IMR-90 (cell line): ENCODE data around the gene CYP2C18. TPM values are rescaled to one million over a fixed set of nuclear protein-coding genes. Genes with fewer than 3 reads are reported as not detected.

ENCODE experiments used
- ATAC-seq: fragments of 200-7000 bp; cut with Tn5 transposase; 2 replicates; pipeline ENCODE4 v1.9.1; 2020; ENCODE audit warnings: low read depth, mild to moderate bottlenecking, moderate library complexity
- BruUV-seq: library from RNA; stranded (reverse); fragments of 400-500 nt; replicated peaks from 2 replicates; lab custom pipeline; 2021; lab: Mats Ljungman, UMichigan
- CTCF ChIA-PET: fragments of 300-600 bp; formaldehyde crosslinking; extraction: SDS; loops from one replicate; lab custom pipeline; 2021; ENCODE audit warnings: antibody characterized with exemption; lab: Yijun Ruan, JAX
- POLR2A ChIA-PET: fragments of 300-600 bp; sonication (Branson Sonifier 250); formaldehyde crosslinking; loops from one replicate; lab custom pipeline; 2022; ENCODE audit warnings: antibody characterized with exemption; ENCODE audit not compliant: unreplicated experiment; lab: Charles Lee
- DNase-seq: peaks from one replicate; pipeline ENCODE4 v3.0.0; 2013
- H2AFZ ChIP-seq: replicated peaks from 2 replicates; pipeline ENCODE3; 2013; ENCODE audit warnings: low read length, mild to moderate bottlenecking; ENCODE audit not compliant: poor library complexity
- H2AK5ac ChIP-seq: 2 replicates; pipeline ENCODE4 v1.6.1; 2013; ENCODE audit warnings: low read depth, low read length, inconsistent platforms
- H2AK9ac ChIP-seq: replicated peaks from 2 replicates; pipeline ENCODE3; 2013; ENCODE audit warnings: mild to moderate bottlenecking, low read depth, low read length, moderate library complexity; ENCODE audit not compliant: poor library complexity
- H2BK120ac ChIP-seq: 2 replicates; pipeline ENCODE4 v1.6.1; 2013; ENCODE audit warnings: low read depth, low read length, inconsistent platforms
- H2BK15ac ChIP-seq: 3 replicates; pipeline ENCODE4 v1.6.1; 2013; ENCODE audit warnings: low read depth, low read length, inconsistent platforms
- H2BK20ac ChIP-seq: 2 replicates; pipeline ENCODE4 v1.6.1; 2013; ENCODE audit warnings: low read depth, mild to moderate bottlenecking, inconsistent platforms, low read length, moderate library complexity
- H2BK5ac ChIP-seq: 2 replicates; pipeline ENCODE4 v1.6.1; 2013; ENCODE audit warnings: mild to moderate bottlenecking, low read depth, low read length, inconsistent platforms; ENCODE audit not compliant: poor library complexity, severe bottlenecking
- H3K14ac ChIP-seq: replicated peaks from 2 replicates; pipeline ENCODE4 v1.6.1; 2013; ENCODE audit warnings: low read depth, low read length, inconsistent platforms
- H3K18ac ChIP-seq: 2 replicates; pipeline ENCODE4 v1.6.1; 2013; ENCODE audit warnings: low read depth, low read length, control low read depth
- H3K23ac ChIP-seq: 2 replicates; pipeline ENCODE4 v1.6.1; 2013; ENCODE audit warnings: low read depth, low read length, inconsistent platforms
- H3K27ac ChIP-seq: 2 replicates; pipeline ENCODE4 v1.5.1; 2013; ENCODE audit warnings: mild to moderate bottlenecking, control low read depth, low read length; ENCODE audit not compliant: insufficient read depth
- H3K27me3 ChIP-seq: 2 replicates; pipeline ENCODE4 v1.6.1; 2013; ENCODE audit warnings: low read length; ENCODE audit not compliant: control insufficient read depth, insufficient read depth
- H3K36me3 ChIP-seq: 2 replicates; pipeline ENCODE4 v1.6.1; 2013; ENCODE audit warnings: low read length, mixed read lengths; ENCODE audit not compliant: control insufficient read depth, insufficient read depth
- H3K4ac ChIP-seq: 2 replicates; pipeline ENCODE4 v1.6.1; 2013; ENCODE audit warnings: low read depth, low read length, inconsistent platforms
- H3K4me1 ChIP-seq: 2 replicates; pipeline ENCODE4 v1.6.1; 2013; ENCODE audit warnings: low read length, mixed read lengths; ENCODE audit not compliant: control insufficient read depth, insufficient read depth
- H3K4me2 ChIP-seq: 2 replicates; pipeline ENCODE4 v1.6.1; 2013; ENCODE audit warnings: low read depth, mild to moderate bottlenecking, control low read depth, low read length, moderate library complexity
- H3K4me3 ChIP-seq: 2 replicates; pipeline ENCODE4 v1.5.1; 2013; ENCODE audit warnings: low read depth, mild to moderate bottlenecking, control low read depth, low read length, moderate library complexity; ENCODE audit not compliant: insufficient read depth
- H3K56ac ChIP-seq: 2 replicates; pipeline ENCODE4 v1.6.1; 2013; ENCODE audit warnings: low read length, inconsistent platforms; ENCODE audit not compliant: insufficient read depth; ENCODE audit errors: extremely low read depth
- H3K79me1 ChIP-seq, 2 experiments: 2 replicates each; pipeline ENCODE4 v1.6.1; 2013; ENCODE audit warnings: low read length in 2 of 2, inconsistent platforms in 1 of 2, low read depth in 1 of 2
- H3K9ac ChIP-seq: 2 replicates; pipeline ENCODE4 v1.6.1; 2013; ENCODE audit warnings: low read depth, low read length, control low read depth
- H3K9me1 ChIP-seq: 2 replicates; pipeline ENCODE4 v1.6.1; 2013; ENCODE audit warnings: low read length, inconsistent platforms; ENCODE audit not compliant: insufficient read depth
- H3K9me3 ChIP-seq: 2 replicates; pipeline ENCODE4 v1.6.1; 2013; ENCODE audit warnings: low read length; ENCODE audit not compliant: control insufficient read depth, insufficient read depth
- H4K20me1 ChIP-seq: 2 replicates; pipeline ENCODE4 v1.6.1; 2013; ENCODE audit warnings: low read length, inconsistent platforms; ENCODE audit not compliant: insufficient read depth
- H4K5ac ChIP-seq: 2 replicates; pipeline ENCODE4 v1.6.1; 2013; ENCODE audit warnings: mild to moderate bottlenecking, low read depth, low read length, control low read depth
- H4K8ac ChIP-seq, 2 experiments: 2 replicates each; pipeline ENCODE4 v1.6.1; 2013; ENCODE audit warnings: low read depth in 2 of 2, low read length in 2 of 2, control low read depth in 1 of 2, inconsistent platforms in 1 of 2
- H4K91ac ChIP-seq: 2 replicates; pipeline ENCODE4 v1.6.1; 2013; ENCODE audit warnings: low read depth, low read length, inconsistent platforms; ENCODE audit not compliant: insufficient read depth
- BHLHE40 ChIP-seq: fragments of 150-350 bp; IDR thresholded peaks from 2 replicates; pipeline ENCODE4 v1.6.1; 2016; ENCODE audit warnings: mild to moderate bottlenecking, low read depth, low read length
- CEBPB ChIP-seq: IDR thresholded peaks from 2 replicates; pipeline ENCODE4 v1.6.1; 2012; ENCODE audit warnings: low read depth, low read length, improper control_type of control experiment
- CHD1 ChIP-seq: IDR thresholded peaks from 2 replicates; pipeline ENCODE4 v1.6.1; 2012; ENCODE audit warnings: low read depth, low read length, improper control_type of control experiment
- CTCF ChIP-seq: conservative IDR thresholded peaks from 2 replicates; pipeline ENCODE4 v1.5.1; 2012; ENCODE audit warnings: mild to moderate bottlenecking, low read depth, low read length, improper control_type of control experiment
- ELK1 ChIP-seq: fragments of 150-350 bp; IDR thresholded peaks from 2 replicates; pipeline ENCODE4 v1.6.1; 2016; ENCODE audit warnings: low read depth, mild to moderate bottlenecking, low read length, moderate library complexity, borderline replicate concordance
- FOS ChIP-seq: fragments of 150-350 bp; IDR thresholded peaks from 2 replicates; pipeline ENCODE4 v1.6.1; 2016; ENCODE audit warnings: low read depth, low read length
- MAFK ChIP-seq: IDR thresholded peaks from 2 replicates; pipeline ENCODE4 v1.6.1; 2012; ENCODE audit warnings: low read depth, low read length, improper control_type of control experiment
- MAZ ChIP-seq: IDR thresholded peaks from 2 replicates; pipeline ENCODE4 v1.6.1; 2012; ENCODE audit warnings: low read depth, mild to moderate bottlenecking, low read length, improper control_type of control experiment, moderate library complexity, borderline replicate concordance
- MXI1 ChIP-seq: IDR thresholded peaks from 2 replicates; pipeline ENCODE4 v1.6.1; 2012; ENCODE audit warnings: low read depth, mild to moderate bottlenecking, low read length, moderate library complexity, borderline replicate concordance
- NFE2L2 ChIP-seq: fragments of 150-350 bp; IDR thresholded peaks from 2 replicates; pipeline ENCODE4 v1.6.1; 2016; ENCODE audit warnings: low read depth, mild to moderate bottlenecking, low read length
- POLR2A ChIP-seq: IDR thresholded peaks from 2 replicates; pipeline ENCODE4 v1.6.1; 2012; ENCODE audit warnings: mild to moderate bottlenecking, low read depth, low read length
- RAD21 ChIP-seq: IDR thresholded peaks from 2 replicates; pipeline ENCODE4 v1.6.1; 2012; ENCODE audit warnings: low read length, improper control_type of control experiment
- RCOR1 ChIP-seq: IDR thresholded peaks from 2 replicates; pipeline ENCODE4 v1.6.1; 2012; ENCODE audit warnings: mild to moderate bottlenecking, low read length, improper control_type of control experiment; ENCODE audit not compliant: insufficient replicate concordance
- RFX5 ChIP-seq: IDR thresholded peaks from 2 replicates; pipeline ENCODE4 v1.8.0; 2012; ENCODE audit warnings: low read depth, mild to moderate bottlenecking, low read length, moderate library complexity
- SMC3 ChIP-seq: fragments of 150-350 bp; IDR thresholded peaks from 2 replicates; pipeline ENCODE4 v1.6.1; 2016; ENCODE audit warnings: low read depth, mild to moderate bottlenecking, antibody characterized with exemption, low read length, moderate library complexity
- USF2 ChIP-seq: fragments of 150-350 bp; IDR thresholded peaks from 2 replicates; pipeline ENCODE4 v1.6.1; 2017; ENCODE audit warnings: mild to moderate bottlenecking, antibody characterized with exemption, low read length, low read depth
- WGBS, 2 experiments: methylation state at CpG; one replicate each; pipeline versions ENCODE4 v1.1.5 to v1.1.7; 2013; ENCODE audit warnings: missing lambda C conversion rate in 2 of 2; ENCODE audit not compliant: insufficient read length in 1 of 2; ENCODE audit errors: extremely low coverage in 2 of 2; 5-methylcytosine and 5-hydroxymethylcytosine counted together
- dilution Hi-C: fragments of 300-500 bp; cut with HindIII; formaldehyde crosslinking; loops from one replicate; pipeline ENCODE4 v1.14.3; 2018; ENCODE audit warnings: low sequenced_read_pairs; ENCODE audit not compliant: unreplicated experiment
- in situ Hi-C: fragments of 300-500 bp; cut with MboI; formaldehyde crosslinking; loops from 3 replicates; pipeline ENCODE4 v1.14.3; 2019; ENCODE audit warnings: low sequenced_read_pairs, inconsistent platforms, mixed read lengths
- intact Hi-C: fragments of 100-400 bp; cut with micrococcal nuclease; formaldehyde crosslinking; loops from 2 replicates; pipeline ENCODE4 v1.10.0; 2022
- polyA plus RNA-seq, 3 experiments: library from polyadenylated mRNA; depleted of rRNA; stranded (reverse); fragments of >200 nt; gene quantifications; 2 replicates each; pipeline ENCODE4 v1.2.3, GENCODE V29; 2012; ENCODE audit warnings: low replicate concordance in 1 of 3
- total RNA-seq: library from RNA; depleted of rRNA; stranded (reverse); fragments of >200 nt; gene quantifications from 2 replicates; pipeline ENCODE4 v1.2.3, GENCODE V29; 2012

CYP2C18 gene
- total and polyA plus RNA-seq, 2 of the 4 experiments (the other 2 are of a cell fraction), result not detected

GRCh38 chr10:94680544-94680943 is 3.0 kb upstream of the CYP2C18 start:
- no peak for ATAC-seq

More at GRCh38 chr10:94680544-94680943, 3.0 kb upstream of the CYP2C18 start:
- Histone ChIP-seq H3K4me1 (no peaks in the 10 kb centered on the region), H3K9me3 (no peaks in the 10 kb centered on the region), H2BK20ac (no peak overlapping the region), H2BK15ac (no peak overlapping the region), H4K5ac (no peak overlapping the region), H3K4ac (no peak overlapping the region), H3K4me2 (no peak overlapping the region), H3K9me1 (no peaks in the 10 kb centered on the region), H2BK5ac (no peak overlapping the region), H3K56ac (no peak overlapping the region), H3K79me1 (no peaks in the 10 kb centered on the region), H3K9ac (no peak overlapping the region), H3K18ac (no peak overlapping the region), H3K27me3 (no peaks in the 10 kb centered on the region), H3K36me3 (no peaks in the 10 kb centered on the region), H2AK9ac (no peak overlapping the region), H2AFZ (no peak overlapping the region), H3K14ac (no peak overlapping the region), H3K27ac (no peak overlapping the region), H3K4me3 (no peak overlapping the region), H4K20me1 (no peaks in the 10 kb centered on the region), H4K8ac (no peak overlapping the region), H4K91ac (no peak overlapping the region), H2BK120ac (no peak overlapping the region), H2AK5ac (no peak overlapping the region), H3K23ac (no peak overlapping the region)
- TF ChIP-seq MAFK (no peak), BHLHE40 (no peak), ELK1 (no peak), MXI1 (no peak), MAZ (no peak), RAD21 (no peak), SMC3 (no peak), FOS (no peak), POLR2A (no peak), USF2 (no peak), CTCF (no peak), RFX5 (no peak), RCOR1 (no peak), NFE2L2 (no peak), CHD1 (no peak), CEBPB (no peak)
- BruUV-seq, result no TSS peak
- ChIA-PET POLR2A (no interaction called here), CTCF (interaction anchor here (0.6 kb wide), 1 partner anchor 154 kb away, joined by 3 read pairs; no protein-coding TSS in a partner anchor)
- dilution Hi-C loops, result no loop called here
- intact Hi-C loops, result no loop called here
- no peak for DNase-seq
- in situ Hi-C loops, result no loop called here
- no CpG with 5 or more reads among the region's 1 CpG for WGBS, 2 experiments
